ENCODE data around the gene EEF2K.

The EEF2K gene

DNA sequence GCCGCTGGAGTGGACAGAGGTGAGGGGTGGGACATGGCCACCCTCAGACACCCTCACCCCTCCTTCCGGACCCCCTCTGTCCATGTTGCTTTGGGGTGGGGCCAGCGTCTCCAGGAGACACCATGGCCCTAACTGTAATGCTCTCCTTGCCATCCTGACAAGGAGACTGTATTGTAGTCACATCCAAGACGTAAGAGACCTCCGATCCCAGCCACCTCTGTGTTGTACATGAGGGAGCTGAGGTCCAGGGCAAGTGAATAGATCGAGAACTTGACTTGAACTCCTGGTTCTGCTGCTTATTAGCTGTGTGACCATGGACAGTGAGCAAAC, 121.3 kb downstream of the EEF2K start:
- no peaks in the 10 kb centered on the region for H3K27me3 ChIP-seq (ENCODE audit: insufficient read depth, low read length, poor library complexity, severe bottlenecking)
- H3K4me3 ChIP-seq (ENCODE audit: low read length, poor library complexity, severe bottlenecking) = no peak overlapping the region
- H3K79me2 ChIP-seq (ENCODE audit: insufficient read depth, low read length) = no peaks in the 10 kb centered on the region
- no peak for TF ChIP-seq CTCF (conservative IDR thresholded peaks at IDR 0.05; ENCODE audit: low read length)
- TF ChIP-seq EZH2phosphoT487 (IDR thresholded peaks at IDR 0.05; ENCODE audit: borderline replicate concordance) = no peak
- no peaks in the 10 kb centered on the region for H3K9me2 ChIP-seq (replicated peaks; ENCODE audit: low read depth, low read length)
- H3F3A ChIP-seq (ENCODE audit: low read depth) = no peaks in the 10 kb centered on the region
- no peak overlapping the region for H2AFZ ChIP-seq (ENCODE audit: low read length)
- H3K36me3 ChIP-seq (ENCODE audit: insufficient read depth, low read length) = peaks cover 67% of the 10 kb centered on the region; the same call in 1 of the 2 replicates
- no peaks in the 10 kb centered on the region for H3K4me1 ChIP-seq (ENCODE audit: insufficient read depth, low read length, poor library complexity, severe bottlenecking)
- H3K9ac ChIP-seq (ENCODE audit: low read depth, low read length, poor library complexity, severe bottlenecking) = no peak overlapping the region
- no peaks in the 10 kb centered on the region for H3K9me3 ChIP-seq (ENCODE audit: insufficient read depth, low read depth, low read length)
- no peaks in the 10 kb centered on the region for H4K20me1 ChIP-seq (ENCODE audit: insufficient read depth, low read length, poor library complexity, severe bottlenecking)
- no peak overlapping the region for H3K4me2 ChIP-seq (ENCODE audit: low read depth, low read length, poor library complexity, severe bottlenecking)

DNA sequence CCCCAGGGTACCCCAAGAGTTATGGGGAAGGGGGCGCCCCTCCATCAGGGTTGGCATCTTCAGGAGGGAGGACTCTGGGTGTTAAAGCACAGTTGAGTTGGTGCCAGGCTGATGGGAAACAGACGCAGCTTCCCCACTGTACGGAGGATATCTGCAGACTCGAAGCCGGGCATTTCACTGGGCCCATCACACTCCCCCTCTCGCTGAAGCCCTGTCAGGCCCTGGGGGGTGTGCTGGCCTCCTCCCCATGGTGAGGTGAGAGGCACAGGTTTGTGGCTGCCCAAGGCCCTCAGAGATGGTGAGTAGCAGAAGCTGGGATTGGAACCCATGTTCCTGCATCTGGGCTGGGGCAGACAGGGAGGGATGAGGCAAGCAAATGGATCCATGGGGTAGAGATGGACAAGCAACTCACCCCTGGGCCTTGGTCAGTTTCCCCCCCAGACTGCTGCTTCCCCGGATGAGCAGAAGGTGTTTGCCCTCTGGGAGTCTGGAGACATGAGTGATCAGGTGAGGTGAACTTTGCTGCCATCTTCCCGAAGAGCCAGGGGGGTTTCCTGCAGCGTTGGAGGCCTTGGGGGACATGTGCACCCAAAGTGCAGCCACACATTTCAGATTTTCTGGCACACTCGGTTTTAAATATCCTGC, 122.1 kb downstream of the EEF2K start:
- H3K27me3 ChIP-seq (ENCODE audit: insufficient read depth, low read length, poor library complexity, severe bottlenecking) = no peaks in the 10 kb centered on the region
- TF ChIP-seq CTCF (conservative IDR thresholded peaks at IDR 0.05; ENCODE audit: low read length) (no peak), EZH2phosphoT487 (IDR thresholded peaks at IDR 0.05; ENCODE audit: borderline replicate concordance) (no peak)
- no peak overlapping the region for H3K9ac ChIP-seq (ENCODE audit: low read depth, low read length, poor library complexity, severe bottlenecking)
- no peaks in the 10 kb centered on the region for H3K79me2 ChIP-seq (ENCODE audit: insufficient read depth, low read length)
- H3K4me1 ChIP-seq (ENCODE audit: insufficient read depth, low read length, poor library complexity, severe bottlenecking) = no peaks in the 10 kb centered on the region
- H3K9me2 ChIP-seq (replicated peaks; ENCODE audit: low read depth, low read length) = no peaks in the 10 kb centered on the region
- peaks cover 70% of the 10 kb centered on the region; the same call in 1 of the 2 replicates for H3K36me3 ChIP-seq (ENCODE audit: insufficient read depth, low read length)
- no peak overlapping the region for H2AFZ ChIP-seq (ENCODE audit: low read length)
- H3K4me2 ChIP-seq (ENCODE audit: low read depth, low read length, poor library complexity, severe bottlenecking) = no peak overlapping the region
- no peaks in the 10 kb centered on the region for H3F3A ChIP-seq (ENCODE audit: low read depth)
- H4K20me1 ChIP-seq (ENCODE audit: insufficient read depth, low read length, poor library complexity, severe bottlenecking) = no peaks in the 10 kb centered on the region
- H3K4me3 ChIP-seq (ENCODE audit: low read length, poor library complexity, severe bottlenecking) = no peak overlapping the region
- no peaks in the 10 kb centered on the region for H3K9me3 ChIP-seq (ENCODE audit: insufficient read depth, low read depth, low read length)

- Histone ChIP-seq H3K9ac (ENCODE audit: low read depth, low read length, poor library complexity, severe bottlenecking) (no peak overlapping the region), H3K79me2 (ENCODE audit: insufficient read depth, low read length) (no peaks in the 10 kb centered on the region), H3K27me3 (ENCODE audit: insufficient read depth, low read length, poor library complexity, severe bottlenecking) (no peaks in the 10 kb centered on the region), H3K9me2 (replicated peaks; ENCODE audit: low read depth, low read length) (no peaks in the 10 kb centered on the region), H3K36me3 (ENCODE audit: insufficient read depth, low read length) (peaks cover 73% of the 10 kb centered on the region; the same call in 1 of the 2 replicates), H3K9me3 (ENCODE audit: insufficient read depth, low read depth, low read length) (no peaks in the 10 kb centered on the region), H3K4me3 (ENCODE audit: low read length, poor library complexity, severe bottlenecking) (no peak overlapping the region), H3K4me2 (ENCODE audit: low read depth, low read length, poor library complexity, severe bottlenecking) (no peak overlapping the region), H3F3A (ENCODE audit: low read depth) (no peaks in the 10 kb centered on the region), H2AFZ (ENCODE audit: low read length) (no peak overlapping the region), H3K4me1 (ENCODE audit: insufficient read depth, low read length, poor library complexity, severe bottlenecking) (no peaks in the 10 kb centered on the region), H4K20me1 (ENCODE audit: insufficient read depth, low read length, poor library complexity, severe bottlenecking) (no peaks in the 10 kb centered on the region)
- TF ChIP-seq CTCF (conservative IDR thresholded peaks at IDR 0.05; ENCODE audit: low read length) (no peak), EZH2phosphoT487 (IDR thresholded peaks at IDR 0.05; ENCODE audit: borderline replicate concordance) (no peak)
Measured at GRCh38 chr16:22329199-22329695, 123.2 kb downstream of the EEF2K start.
